Fibroblast of mammary gland (primary cell): ENCODE data around the gene AK8.

ENCODE experiments used
- DNase-seq: peaks from one replicate; pipeline ENCODE4 v3.0.0-alpha.2; 2010; ENCODE audit warnings: low read depth
- H3K4me3 ChIP-seq: 2 replicates; pipeline ENCODE4 v1.5.1; 2011; ENCODE audit warnings: low read depth, mild to moderate bottlenecking, low read length, moderate library complexity; ENCODE audit not compliant: control insufficient read depth
- CTCF ChIP-seq: conservative IDR thresholded peaks from 2 replicates; pipeline ENCODE4 v1.5.1; 2011; ENCODE audit warnings: low read depth, low read length, inconsistent platforms; ENCODE audit not compliant: control insufficient read depth, insufficient read depth

The AK8 gene

GRCh38 chr9:132699956-132700355 is 178.1 kb downstream of the AK8 start:
- no peak overlapping the region for H3K4me3 ChIP-seq
- no peak for TF ChIP-seq CTCF
- DNase-seq: peak; percentile 19

- no peak for TF ChIP-seq CTCF
- H3K4me3 ChIP-seq: no peak overlapping the region
- DNase-seq: no peak
Observed at GRCh38 chr9:132698989-132699388, 179.1 kb downstream of the AK8 start.

DNA sequence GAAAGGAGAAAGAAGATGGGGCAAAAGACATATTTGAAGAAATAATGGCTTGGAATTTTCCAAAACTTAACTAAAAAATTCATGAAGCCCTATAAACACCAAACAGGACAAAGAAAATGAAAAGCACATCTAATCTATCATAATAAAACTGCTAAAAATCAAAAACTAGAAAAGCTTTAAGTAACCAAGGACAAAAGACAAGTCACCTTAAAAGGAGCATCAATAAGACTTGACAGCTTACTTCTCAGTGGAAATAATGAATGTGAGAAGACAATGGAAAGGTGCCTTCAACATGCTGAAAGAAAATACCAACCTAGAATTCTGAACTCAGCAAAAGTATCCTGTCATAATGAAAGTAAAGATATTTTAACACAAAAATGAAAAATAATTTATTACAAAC is 180.9 kb downstream of the AK8 start:
- DNase-seq: peak; percentile 7
- no peak for TF ChIP-seq CTCF
- no peak overlapping the region for H3K4me3 ChIP-seq

GRCh38 chr9:132694144-132694543 is 183.9 kb downstream of the AK8 start:
- DNase-seq: peak; percentile 50
- H3K4me3 ChIP-seq: no peak overlapping the region
- TF ChIP-seq CTCF: peak; percentile 25

- DNase-seq: no peak
- TF ChIP-seq CTCF: no peak
Observed at GRCh38 chr9:132690696-132691095, 187.4 kb downstream of the AK8 start.

GRCh38 chr9:132683873-132684272 is 194.2 kb downstream of the AK8 start:
- DNase-seq: no peak
- TF ChIP-seq CTCF: no peak
- no peak overlapping the region for H3K4me3 ChIP-seq

More at GRCh38 chr9:132690696-132691095, 187.4 kb downstream of the AK8 start:
- H3K4me3 ChIP-seq: no peak overlapping the region

- DNase-seq: no peak
- no peak overlapping the region for H3K4me3 ChIP-seq
- TF ChIP-seq CTCF: no peak
Observed at GRCh38 chr9:132681561-132681960, 196.5 kb downstream of the AK8 start.
